WTC11 (cell line): ENCODE results near the gene TRAPPC3L.

Experiments
- AFF4 ChIP-seq: sonication (generic); formaldehyde crosslinking; IDR thresholded peaks from 2 replicates; pipeline ENCODE4 v1.8.1; 2023; ENCODE audit warnings: mild to moderate bottlenecking, missing genetic modification reagents, borderline replicate concordance
- CREB1 ChIP-seq: sonication (generic); formaldehyde crosslinking; IDR thresholded peaks from 2 replicates; pipeline ENCODE4 v1.8.0; 2023; ENCODE audit warnings: mild to moderate bottlenecking, missing genetic modification reagents
- CTCF ChIP-seq: fragments of 200-600 bp; IDR thresholded peaks from 2 replicates; pipeline ENCODE4 v1.8.0; 2022; ENCODE audit warnings: antibody characterized with exemption
- NFATC4 ChIP-seq: fragments of 250-450 bp; sonication (Bioruptor Pico); IDR thresholded peaks from 2 replicates; pipeline ENCODE4 v1.9.0; 2021; ENCODE audit warnings: mild to moderate bottlenecking
- PRRX2 ChIP-seq: fragments of 250-450 bp; sonication (Bioruptor Pico); IDR thresholded peaks from 2 replicates; pipeline ENCODE4 v1.8.0; 2021; ENCODE audit warnings: mild to moderate bottlenecking
- USF1 ChIP-seq: sonication (generic); formaldehyde crosslinking; IDR thresholded peaks from 2 replicates; pipeline ENCODE4 v1.8.0; 2022; ENCODE audit warnings: mild to moderate bottlenecking, missing genetic modification reagents
- ZBTB21 ChIP-seq: sonication (generic); formaldehyde crosslinking; IDR thresholded peaks from 2 replicates; pipeline ENCODE4 v1.8.1; 2023; ENCODE audit warnings: mild to moderate bottlenecking, missing genetic modification reagents, borderline replicate concordance
- TF ChIP-seq, protein P1 (sequence below): sonication (generic); formaldehyde crosslinking; IDR thresholded peaks from 2 replicates; pipeline ENCODE4 v1.8.0; 2022; ENCODE audit warnings: mild to moderate bottlenecking, missing genetic modification reagents
- TF ChIP-seq, protein P2 (sequence below): sonication (generic); formaldehyde crosslinking; IDR thresholded peaks from 2 replicates; pipeline ENCODE4 v1.8.1; 2022; ENCODE audit warnings: low read depth, mild to moderate bottlenecking, moderate library complexity, missing genetic modification reagents, borderline replicate concordance

DNA sequence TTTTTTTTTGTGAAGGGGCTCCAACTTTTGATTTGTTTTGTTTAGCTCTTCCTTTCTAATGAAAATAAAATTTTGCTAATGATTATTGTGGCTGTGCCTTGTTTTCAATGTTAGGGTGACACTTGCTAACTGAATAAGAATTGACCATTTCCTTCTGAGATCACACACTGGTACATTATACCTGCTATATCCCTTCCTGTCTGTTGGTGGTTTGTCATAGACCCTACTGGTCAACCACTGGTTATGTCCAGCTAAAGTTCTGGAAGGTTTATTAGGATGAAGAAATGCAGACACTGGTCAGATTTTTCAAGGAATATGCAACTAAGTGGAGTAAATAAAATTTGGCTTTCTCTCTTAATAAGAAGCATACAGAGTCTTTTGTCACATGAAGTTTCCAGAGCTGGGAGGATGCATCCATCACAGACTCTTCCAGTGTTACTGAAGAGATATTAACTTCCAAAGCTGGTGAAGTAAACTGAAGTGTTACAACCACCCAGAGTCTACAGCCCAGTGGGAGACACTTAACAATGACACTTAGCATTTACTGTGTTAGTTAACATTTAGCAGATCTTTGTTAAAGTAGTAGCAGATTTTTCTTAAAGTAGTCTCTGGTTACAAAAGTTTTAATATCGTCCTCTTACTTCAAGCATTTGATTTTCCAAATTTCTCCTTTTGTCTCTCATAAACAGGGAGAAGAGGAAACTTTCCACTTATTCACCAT is 53.7 kb downstream of the TRAPPC3L start:
- TF ChIP-seq, protein P1, sequence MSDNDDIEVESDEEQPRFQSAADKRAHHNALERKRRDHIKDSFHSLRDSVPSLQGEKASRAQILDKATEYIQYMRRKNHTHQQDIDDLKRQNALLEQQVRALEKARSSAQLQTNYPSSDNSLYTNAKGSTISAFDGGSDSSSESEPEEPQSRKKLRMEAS (CRISPR knock-in tag): no peak
- TF ChIP-seq CREB1 (CRISPR knock-in tag) (no peak), CTCF (no peak), AFF4 (CRISPR knock-in tag) (no peak), ZBTB21 (CRISPR knock-in tag) (no peak), PRRX2 (CRISPR knock-in tag) (no peak), USF1 (CRISPR knock-in tag) (no peak), NFATC4 (CRISPR knock-in tag) (no peak)
- TF ChIP-seq, protein P2, sequence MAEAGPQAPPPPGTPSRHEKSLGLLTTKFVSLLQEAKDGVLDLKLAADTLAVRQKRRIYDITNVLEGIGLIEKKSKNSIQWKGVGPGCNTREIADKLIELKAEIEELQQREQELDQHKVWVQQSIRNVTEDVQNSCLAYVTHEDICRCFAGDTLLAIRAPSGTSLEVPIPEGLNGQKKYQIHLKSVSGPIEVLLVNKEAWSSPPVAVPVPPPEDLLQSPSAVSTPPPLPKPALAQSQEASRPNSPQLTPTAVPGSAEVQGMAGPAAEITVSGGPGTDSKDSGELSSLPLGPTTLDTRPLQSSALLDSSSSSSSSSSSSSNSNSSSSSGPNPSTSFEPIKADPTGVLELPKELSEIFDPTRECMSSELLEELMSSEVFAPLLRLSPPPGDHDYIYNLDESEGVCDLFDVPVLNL (CRISPR knock-in tag): no peak
